Measurements from ENCODE around the gene MECR.

Gene MECR

DNA sequence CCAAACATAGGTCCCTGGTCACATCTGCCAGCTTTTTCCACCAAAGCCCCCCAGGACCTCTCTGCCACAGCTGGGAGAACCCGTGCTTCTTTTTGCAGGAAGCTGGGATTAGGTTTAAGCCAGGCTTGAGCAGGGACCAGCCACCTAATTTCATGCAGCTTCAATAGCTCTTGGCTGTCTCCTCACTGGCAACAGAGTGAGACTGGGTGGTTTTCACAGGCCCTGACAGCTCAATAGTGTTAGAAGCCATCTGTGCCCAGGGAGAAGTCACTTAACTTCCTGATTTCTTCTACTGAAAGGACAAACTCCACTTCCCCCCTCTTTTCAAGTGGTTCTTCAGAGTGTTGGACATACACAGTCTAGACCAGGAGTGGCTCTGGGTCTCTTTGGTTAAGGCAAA lies 28.7 kb downstream of the MECR start:
- DNase-seq (ENCODE audit: low read depth in 2 of 2): no peak

DNA sequence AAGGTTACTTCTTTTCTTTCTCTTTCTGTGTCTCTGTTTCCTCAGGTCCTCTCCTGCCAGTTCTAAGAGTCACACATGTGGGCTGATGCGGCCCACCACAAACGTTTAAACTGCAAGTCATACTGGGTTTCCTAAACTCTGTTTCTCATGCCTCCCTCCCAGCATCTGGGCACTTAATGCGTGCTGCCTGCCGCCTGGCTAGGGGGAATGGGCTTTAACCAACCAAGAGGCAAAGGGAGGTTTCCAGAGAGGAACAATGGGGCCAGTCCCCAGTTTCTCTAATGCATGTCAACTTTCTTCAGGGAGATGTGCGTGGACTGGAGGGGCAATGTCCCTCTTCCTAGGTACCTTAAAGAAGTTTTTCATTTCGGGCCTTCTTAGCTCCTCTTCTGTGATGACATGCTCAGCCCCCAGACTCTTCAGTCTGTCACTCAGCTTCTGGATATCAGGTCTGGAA lies 29.1 kb downstream of the MECR start:
- DNase-seq (ENCODE audit: low read depth in 2 of 2): no peak

DNA sequence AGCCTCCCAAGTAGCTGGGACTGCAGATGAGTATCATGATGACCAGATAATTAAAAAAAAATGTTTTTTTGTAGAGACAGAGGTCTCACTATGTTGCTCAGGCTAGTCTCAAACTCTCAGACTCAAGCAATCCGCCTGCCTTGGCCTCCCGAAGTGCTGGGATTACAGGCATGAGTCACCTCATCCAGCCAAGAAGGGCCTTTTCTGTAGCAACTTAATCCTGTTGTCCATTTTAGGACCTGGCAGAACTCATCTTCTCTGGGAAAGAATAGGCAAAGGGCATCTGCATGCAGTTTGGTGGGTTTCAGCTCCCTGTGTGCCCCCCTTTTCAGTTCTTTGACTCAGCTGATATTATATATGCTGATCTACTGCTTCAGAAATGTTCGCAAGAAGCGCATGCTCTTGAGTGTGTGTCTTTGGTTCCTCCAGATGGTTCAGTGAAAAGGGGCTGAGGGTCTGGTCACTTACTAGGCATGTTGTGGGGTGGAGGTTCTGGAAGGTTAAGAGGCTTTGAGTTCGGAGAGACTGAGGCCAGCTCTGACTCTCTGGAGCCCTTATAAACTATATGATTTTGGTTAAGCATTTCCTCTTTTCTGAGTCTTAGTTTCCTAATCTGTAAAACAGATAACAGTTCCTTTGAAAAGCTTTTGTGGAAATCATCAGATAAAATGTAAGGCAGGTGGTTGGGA lies 29.7 kb downstream of the MECR start:
- DNase-seq (ENCODE audit: low read depth in 2 of 2): no peak

DNA sequence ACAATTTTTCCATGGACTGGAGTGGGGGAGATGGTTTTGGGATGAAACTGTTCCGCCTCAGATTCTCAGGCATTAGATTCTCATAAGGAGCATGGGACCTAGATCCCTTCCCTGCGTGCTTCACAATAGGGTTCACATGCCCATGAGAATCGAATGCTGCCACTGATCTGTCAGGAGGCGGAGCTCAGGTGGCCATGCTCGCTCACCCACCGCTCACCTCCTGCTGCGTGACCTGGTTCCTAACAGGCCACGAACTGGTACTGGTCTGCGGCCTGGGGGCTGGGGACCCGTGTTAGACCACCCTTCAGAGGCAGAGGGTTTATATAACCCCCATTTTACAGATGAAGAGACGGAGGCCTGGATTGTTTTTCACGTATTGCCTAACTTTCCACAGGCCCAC lies 32.7 kb downstream of the MECR start:
- DNase-seq (ENCODE audit: low read depth in 2 of 2): no peak

DNA sequence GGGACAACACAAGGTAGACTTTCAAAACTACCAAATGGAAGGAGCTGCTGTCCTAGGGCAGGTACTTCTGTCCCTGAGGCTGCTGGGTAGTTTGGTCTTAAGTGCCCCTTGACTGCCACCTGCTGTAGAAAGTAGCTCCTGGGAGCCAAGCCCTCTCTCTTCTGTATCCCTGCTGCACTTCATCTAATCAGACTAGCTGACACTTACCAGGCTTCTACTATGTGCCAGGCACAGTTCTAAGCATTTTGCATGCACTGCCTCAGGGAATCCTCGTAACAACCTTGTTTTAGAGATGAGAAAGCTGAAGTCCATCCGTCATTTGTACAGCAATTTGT lies 33.2 kb downstream of the MECR start:
- DNase-seq (ENCODE audit: low read depth in 2 of 2): peak in 1 of 2 donors; percentile 6

DNA sequence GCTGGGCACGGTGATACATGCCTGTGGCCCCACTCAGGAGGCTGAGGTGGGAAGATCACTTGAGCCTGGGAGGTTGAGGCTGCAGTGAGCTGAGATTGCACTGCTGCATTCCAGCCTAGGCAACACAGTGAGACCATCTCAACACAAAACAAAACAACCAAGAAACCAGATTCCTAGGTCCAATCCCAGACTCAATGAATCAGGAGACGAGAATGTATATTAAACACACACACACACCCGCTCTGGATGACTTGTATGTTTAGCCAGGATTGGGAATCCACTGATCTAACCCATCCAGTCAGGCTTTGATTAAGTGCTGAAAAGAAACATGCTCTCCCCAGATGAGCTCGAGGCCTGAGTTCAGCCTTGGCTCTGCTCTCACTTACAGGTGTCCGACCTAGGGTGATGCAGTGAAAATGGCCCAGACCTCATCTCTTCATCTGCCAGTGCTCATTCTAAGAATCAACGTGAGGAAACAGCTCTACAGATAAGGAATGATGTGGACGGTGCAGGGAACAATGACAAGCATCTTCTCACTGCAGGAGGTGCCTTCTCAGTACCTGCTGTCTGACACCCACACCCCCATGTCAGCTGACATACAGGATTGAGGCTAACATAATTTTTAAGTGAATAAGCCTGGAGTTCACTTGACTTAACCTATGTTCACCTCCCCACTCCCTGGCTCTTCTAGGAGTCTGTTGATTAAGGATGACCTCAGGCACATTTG lies 33.7 kb downstream of the MECR start:
- no peak for DNase-seq (ENCODE audit: low read depth in 2 of 2)

DNA sequence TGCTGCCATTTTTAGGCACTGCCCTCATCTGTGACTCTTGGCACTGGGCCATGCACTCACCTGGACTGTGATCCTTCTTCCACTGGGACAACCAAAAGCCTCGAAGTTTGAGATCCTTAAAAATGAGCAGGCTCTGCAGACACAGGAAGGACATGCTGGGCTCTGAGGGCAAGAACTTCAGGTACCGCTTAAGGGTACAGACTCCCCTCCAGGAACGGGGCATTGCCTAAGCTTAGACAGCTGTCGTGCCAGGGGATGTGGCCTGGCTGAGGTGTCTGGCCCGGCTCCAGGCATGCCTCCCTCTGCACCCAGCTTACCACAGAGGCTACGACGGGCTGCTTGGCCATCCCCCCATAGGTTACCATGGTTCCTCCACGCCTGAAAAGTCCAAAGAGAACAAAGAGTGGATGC lies 34.8 kb downstream of the MECR start:
- DNase-seq (ENCODE audit: low read depth in 2 of 2): no peak

DNA sequence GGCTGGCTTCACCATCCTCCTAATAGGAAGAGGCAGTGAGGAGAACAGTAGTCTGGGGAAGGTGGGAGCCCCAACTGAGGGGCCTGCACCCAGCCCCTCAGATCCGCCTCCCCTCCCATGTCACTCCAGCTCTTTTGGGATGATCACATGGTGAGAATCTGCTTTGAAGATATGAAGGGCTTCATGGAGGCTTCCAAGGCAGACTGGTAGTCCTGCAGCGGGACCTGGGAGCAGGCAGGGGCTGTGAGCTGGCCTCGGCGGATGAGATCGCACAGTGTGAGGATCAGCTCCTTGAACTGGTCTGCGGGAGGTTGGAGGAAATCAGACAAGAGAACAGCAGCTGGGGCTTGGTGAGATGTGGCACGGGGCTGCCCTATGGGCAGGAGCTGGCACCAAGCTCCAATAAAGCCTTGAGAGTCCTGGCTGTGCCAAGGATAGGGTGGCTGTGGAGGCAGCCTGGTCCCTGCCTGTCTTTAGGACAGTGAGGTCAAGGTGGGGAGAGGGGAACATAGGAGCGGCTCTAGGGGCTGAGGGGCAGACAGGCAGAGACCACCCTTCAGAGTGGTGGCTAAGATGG lies 36.8 kb downstream of the MECR start:
- DNase-seq (ENCODE audit: low read depth in 2 of 2): no peak

DNA sequence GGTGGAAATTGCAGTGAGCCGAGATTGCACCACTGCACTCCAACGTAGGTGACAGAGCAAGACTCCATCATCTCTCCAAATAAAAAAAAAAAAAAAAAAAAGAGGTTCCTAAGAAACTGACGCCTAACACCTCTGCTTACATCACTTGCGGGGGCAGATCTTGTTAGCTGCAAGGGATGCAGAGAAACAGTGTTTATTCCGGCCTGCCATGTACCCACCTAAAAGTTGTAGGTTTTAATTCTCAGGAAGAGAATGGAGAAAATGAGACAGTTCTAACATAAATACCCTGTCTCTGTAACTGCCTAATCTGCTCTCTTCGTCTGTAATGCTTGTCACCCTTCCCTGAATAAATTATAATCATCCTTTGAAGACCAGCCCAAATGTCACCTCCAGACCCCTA lies 40.0 kb downstream of the MECR start:
- DNase-seq (ENCODE audit: low read depth in 2 of 2): no peak

DNA sequence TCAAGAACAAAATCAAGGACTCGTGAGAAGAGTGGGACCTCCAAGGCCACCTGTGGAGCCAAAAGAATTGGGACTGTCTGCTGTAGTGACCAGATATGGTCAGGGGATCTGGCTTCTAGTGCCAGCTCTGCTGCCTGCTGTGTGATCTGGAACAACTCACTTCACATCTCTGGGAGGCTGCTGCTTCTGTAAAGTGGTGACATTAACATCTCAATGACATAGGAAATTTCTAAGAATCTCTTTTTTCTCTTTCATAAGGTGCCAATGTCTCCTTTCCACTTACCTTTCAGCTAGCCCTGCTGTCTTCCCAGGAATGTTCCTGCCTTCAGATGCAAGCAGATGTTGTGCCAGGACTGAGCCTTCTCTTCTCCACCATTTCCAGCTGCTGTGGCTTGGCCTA lies 44.0 kb downstream of the MECR start:
- no peak for DNase-seq (ENCODE audit: low read depth in 2 of 2)

DNA sequence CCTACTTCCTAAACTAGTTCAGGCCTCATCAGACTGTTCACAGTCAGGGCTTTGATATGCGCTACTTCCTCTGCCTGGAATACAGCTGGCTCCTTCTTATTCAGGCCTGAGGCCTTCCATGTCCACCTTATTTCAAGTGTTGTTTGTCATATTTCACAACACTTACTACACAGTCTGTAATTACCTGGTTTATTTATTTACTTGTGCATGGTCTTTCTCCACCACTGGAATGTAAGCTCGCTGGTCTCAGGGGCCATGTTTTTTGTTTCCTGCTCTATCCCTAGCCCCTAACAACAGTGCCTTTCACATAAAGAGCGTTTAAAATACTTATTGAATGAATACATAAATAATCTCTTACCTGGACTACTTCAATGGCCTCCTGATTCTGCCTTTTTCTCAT lies 44.5 kb downstream of the MECR start:
- DNase-seq (ENCODE audit: low read depth in 2 of 2): no peak

DNA sequence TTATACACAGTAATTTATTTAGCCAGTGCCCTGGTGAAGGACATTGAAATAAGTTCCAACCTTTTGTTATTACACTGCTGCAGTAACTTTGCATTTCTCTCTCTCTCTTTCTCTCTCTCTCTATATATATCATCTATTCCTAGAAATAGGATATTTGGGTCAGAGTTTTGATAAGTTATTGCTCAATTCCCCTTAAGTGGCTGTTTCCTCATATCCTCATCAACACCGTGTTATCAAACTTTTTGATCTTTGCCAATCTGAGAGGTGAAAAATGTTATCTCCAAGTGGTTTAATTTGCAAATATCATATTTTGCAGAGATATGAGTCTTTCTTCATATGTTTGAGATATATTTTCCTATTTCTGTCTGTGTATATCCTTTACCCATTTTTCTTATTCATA lies 47.4 kb downstream of the MECR start:
- no peak for DNase-seq (ENCODE audit: low read depth in 2 of 2)

DNA sequence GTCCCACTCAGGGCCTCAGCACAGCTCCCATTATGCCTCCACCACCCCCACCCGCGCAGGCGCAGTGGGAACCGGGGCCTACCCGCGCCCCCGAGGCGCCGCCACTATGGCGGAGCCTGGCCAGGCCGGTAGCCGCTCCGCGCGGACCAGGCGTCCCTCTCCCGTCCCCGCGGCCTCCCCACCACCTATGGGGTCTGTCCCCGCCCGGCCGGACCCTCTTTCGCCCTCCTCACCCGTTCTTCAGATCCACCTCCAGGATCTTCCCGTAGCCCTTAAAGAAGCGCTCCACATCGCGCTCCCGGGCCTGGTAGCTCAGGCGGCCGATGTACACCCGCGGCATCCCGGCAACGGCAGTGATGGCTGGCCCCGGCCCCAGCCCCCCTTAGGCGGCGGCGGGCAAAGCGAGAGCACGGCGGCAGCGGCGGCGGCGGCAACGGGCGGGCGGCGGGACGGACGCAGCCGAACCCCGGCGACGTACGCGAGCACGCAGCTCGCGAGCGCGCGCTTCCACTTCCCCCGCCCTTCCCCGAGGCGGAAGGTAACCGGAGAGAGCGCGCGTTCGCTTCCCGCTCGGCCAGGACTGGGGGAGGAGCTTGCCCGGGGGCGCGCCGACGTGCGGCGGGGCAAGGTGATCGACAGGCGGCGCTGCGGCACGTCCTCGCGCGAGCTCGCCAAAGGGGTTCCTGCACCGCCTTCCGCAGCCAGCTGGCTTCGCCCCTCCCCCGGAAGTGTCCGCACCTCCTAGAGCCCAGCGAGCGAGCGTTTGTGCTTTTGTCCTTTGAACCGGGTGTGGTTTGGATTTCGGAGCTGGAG lies 49.1 kb downstream of the MECR start, which contains the start of gene SRSF4:
Gene SRSF4, minus strand, starts transcription at position 488 of the 813 bp plus-strand sequence. Its CDS starts 148 bp downstream, at position 340.
- DNase-seq (ENCODE audit: low read depth in 2 of 2): peak; percentile 97 to 98

DNA sequence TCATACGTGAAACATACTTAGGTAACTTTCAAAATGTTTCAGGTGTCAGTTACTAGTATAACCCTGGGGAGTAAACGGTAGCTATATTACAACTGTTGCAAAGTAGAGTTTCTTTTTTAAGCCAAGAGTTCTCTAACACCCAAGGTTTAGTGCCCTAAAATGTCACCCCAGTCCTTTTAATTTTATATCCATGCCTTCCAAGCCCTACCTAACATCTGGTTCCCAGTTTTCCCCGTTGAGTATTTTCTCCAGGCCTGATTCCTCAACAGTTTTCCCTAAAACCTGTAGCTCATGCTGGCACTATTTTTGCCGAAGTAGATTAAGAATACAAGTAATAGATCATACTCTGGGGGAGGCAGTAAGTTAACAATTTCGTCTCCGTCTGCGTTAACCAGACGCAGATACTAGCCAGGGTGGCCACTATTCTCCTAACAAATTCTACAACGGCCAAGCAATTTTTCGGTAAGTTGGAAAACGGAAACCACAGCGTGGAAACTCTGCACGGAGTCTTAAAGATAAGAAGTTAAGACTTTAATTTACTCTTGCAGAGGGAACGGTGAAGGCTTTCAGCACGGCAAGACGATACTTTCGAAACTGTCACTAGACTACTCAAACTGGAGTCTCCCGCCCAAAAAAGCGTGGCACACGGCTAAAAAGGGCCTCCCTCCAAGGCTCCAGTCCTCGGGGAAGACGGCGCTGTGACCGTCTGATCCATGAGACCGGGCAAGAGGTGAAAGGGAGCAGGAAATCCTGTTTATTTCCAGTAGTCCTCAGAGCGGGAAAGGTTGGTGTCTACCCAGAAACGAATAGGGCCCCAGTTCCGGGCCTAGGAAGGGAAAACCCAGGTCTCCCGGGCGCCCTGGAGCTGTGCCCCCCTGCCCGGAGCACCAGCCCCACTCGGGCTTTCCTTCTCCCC lies 50.0 kb downstream of the MECR start:
- DNase-seq (ENCODE audit: low read depth in 2 of 2): peak in 1 of 2 donors; percentile 3

DNA sequence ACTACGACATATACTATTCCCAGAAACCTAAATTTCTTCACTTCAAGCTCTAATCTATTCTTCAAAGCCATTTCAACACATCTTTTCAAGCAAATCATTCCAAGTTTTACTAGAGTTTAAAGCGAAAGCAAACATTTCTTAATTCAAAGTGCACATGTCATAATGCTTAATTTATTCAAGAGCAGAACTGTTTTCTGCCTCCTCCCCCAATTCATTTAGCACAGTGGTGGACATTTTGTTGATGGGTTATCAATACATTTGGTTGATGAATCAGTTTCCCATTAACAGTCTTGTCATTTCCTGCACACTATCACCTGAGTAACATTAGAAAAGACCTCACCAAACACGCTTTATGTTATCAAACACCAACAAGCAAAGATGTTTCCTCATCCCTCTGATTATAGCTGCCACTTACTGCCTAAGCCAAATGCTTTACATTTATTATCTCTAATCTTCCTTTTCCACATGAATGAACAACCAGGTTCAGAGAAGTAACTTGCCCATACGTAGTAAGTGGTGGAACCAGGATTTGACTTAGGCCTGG lies 51.0 kb downstream of the MECR start:
- no peak for DNase-seq (ENCODE audit: low read depth in 2 of 2)

DNA sequence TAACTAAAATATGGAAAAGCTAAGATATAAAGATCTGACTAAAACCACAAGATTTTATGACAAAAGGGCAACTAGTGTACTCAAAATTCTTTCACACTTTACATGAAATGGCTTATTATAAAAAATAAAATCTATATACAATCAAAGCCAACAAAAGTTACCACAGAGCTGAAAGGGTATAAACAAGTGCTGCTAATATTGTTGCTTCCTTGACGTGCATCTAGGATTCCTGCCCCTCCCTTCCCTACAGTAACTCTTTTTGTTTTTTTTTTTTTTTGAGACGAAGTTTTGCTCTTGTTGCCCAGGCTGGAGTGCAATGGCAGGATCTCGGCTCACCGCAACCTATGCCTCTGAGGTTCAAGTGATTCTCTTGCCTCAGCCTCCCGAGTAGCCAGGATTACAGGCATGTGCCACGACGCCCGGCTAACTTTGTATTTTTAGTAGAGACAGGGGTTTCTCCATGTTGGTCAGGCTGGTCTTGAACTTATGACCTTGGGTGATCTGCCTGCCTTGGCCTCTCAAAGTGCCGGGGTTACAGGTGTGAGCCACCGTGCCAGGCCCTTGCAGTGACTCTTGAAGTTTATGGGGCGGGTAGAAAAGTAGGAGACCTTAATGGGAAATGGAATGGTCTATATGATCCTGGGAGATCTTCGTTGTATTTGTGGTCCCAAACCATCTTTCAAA lies 53.6 kb downstream of the MECR start:
- DNase-seq (ENCODE audit: low read depth in 2 of 2): no peak

DNA sequence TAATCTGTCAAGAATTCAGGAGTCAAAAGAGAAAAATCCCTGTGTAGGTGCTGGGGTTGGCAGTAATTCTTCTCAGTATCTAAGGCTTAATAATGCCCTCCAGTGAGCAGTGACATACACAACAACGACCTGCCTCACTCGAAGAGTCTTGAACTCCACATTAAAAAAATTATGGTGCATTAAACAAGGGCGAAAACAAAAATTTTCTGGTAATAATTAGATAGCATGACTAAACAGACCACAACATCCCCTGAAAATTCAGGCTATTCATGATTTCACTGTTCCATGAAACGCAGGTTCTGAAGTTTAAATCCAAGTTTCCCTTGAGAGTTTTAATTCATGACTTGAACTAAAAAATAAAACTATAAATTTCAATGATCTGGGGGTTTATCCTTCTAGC lies 54.2 kb downstream of the MECR start:
- DNase-seq (ENCODE audit: low read depth in 2 of 2): no peak

DNA sequence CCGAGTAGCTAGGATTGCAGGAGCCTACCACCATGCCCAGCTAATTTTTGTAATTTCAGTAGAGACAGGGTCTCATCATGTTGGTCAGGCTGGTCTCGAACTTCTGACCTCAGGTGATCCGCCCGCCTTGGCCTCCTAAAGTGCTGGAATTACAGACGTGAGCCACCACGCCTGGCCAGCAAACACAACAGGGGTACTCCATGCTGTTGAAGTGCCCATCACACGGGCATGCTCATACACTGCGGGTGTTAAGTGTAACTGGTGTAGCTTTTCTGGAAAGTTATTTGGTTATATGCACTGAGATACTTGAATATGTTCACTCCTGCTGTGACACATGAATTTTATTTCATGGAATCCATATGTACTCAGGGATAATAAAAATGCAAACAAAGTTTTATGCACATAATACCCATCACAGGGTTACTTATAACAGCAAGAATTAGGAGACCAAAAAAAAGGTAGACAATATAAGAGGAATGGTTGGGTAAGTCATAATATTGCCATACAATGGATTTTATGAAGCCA lies 58.3 kb downstream of the MECR start:
- no peak for DNase-seq (ENCODE audit: low read depth in 2 of 2)

DNA sequence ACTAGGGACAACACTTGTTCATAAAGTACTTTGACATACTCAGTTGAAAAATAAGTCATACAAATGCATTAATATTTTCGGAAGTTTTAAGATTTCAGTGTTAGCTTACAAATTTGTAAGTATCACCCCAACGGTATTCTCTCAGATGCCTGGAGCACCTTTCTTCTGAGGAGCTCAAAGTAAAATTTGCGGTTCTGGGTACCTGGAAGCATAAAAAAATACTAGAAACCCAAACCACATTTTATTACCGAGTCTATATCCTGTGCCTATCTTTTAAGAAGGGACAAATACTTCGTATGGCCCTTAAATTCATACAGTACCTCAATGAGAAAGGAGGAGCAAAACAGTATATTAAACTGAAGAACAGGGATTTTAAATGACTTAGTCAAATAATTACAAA lies 59.2 kb downstream of the MECR start:
- DNase-seq (ENCODE audit: low read depth in 2 of 2): no peak

DNA sequence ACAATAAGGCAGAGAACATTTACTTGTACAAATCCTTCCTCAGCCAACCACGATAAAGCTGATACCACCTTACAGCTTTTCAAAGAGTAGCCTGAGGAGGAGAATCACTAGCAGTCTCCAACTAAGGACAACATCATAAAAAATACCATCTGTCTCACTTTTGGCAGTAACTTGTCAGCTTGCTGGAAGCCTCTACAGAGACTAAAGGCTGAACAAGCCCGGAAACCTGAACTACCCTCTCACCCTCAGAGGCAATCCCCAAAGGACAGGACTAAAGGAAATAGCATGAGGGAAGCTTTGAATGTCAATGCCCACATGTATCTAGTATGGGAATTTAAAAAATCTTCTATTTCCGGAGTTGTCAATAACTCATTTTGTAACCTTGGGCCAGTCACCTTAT lies 59.6 kb downstream of the MECR start:
- no peak for DNase-seq (ENCODE audit: low read depth in 2 of 2)

Data from stimulated activated CD4-positive, alpha-beta T cell treated with anti-CD3 and anti-CD28 coated beads, Interleukin-1b, Interleukin-23, amount 100 ng/mL, for 4 hours (primary cell).